ENCODE data around the gene SLC26A11. TPM values are rescaled to one million over a fixed set of nuclear protein-coding genes. Genes with fewer than 3 reads are reported as not detected.

SLC26A11 gene
- total and polyA plus RNA-seq, 5 donors from 2014 or later: 7.7 to 75.9 (median 8.3) TPM

GRCh38 chr17:80221351-80222105 lies 1.3 kb downstream of the SLC26A11 start:
- no peak for DNase-seq
- peak overlapping the region; percentile 85 to 93 (median 88) for H3K4me3 Mint-ChIP-seq
- peak overlapping the region; percentile 77 to 86 (median 78) for H3K27ac Mint-ChIP-seq
- no peaks in the 10 kb centered on the region for H3K9me3 Mint-ChIP-seq
- ATAC-seq (ENCODE audit: low read depth in 2 of 2): no peak
- peaks cover 0 to 65% (median 25%) of the 10 kb centered on the region in 4 donors for H3K4me1 Mint-ChIP-seq
- H3K27ac ChIP-seq (ENCODE audit: insufficient read depth, low read length, poor library complexity, severe bottlenecking): no peak overlapping the region
- no peaks in the 10 kb centered on the region for H3K27me3 ChIP-seq (ENCODE audit: control insufficient read depth, insufficient read depth, low read length)
- H3K4me3 ChIP-seq (ENCODE audit: low read depth, low read length): peak overlapping the region; percentile 26
- H3K36me3 ChIP-seq (ENCODE audit: control insufficient read depth, insufficient read depth, low read length): peaks cover 13% of the 10 kb centered on the region
- peaks cover 19% of the 10 kb centered on the region for H3K36me3 Mint-ChIP-seq
- H3K9me3 ChIP-seq (ENCODE audit: control insufficient read depth in 2 of 2, low read length in 2 of 2): no peaks in the 10 kb centered on the region
- H3K4me1 ChIP-seq (ENCODE audit: control insufficient read depth, insufficient read depth, low read length, poor library complexity, severe bottlenecking): peaks cover 28% of the 10 kb centered on the region
- no peaks in the 10 kb centered on the region for H3K27me3 Mint-ChIP-seq

- peak overlapping the region; percentile 69 to 84 (median 82) for H3K4me3 Mint-ChIP-seq
- peaks cover 8% of the 10 kb centered on the region for H3K36me3 ChIP-seq (ENCODE audit: control insufficient read depth, insufficient read depth, low read length)
- H3K27ac Mint-ChIP-seq: peak overlapping the region in 1 of 3 donors; percentile 14
- no peak for DNase-seq
- H3K9me3 Mint-ChIP-seq: no peaks in the 10 kb centered on the region
- no peaks in the 10 kb centered on the region for H3K9me3 ChIP-seq (ENCODE audit: control insufficient read depth in 2 of 2, low read length in 2 of 2)
- H3K27me3 ChIP-seq (ENCODE audit: control insufficient read depth, insufficient read depth, low read length): no peaks in the 10 kb centered on the region
- no peaks in the 10 kb centered on the region for H3K27me3 Mint-ChIP-seq
- H3K27ac ChIP-seq (ENCODE audit: insufficient read depth, low read length, poor library complexity, severe bottlenecking): no peak overlapping the region
- H3K36me3 Mint-ChIP-seq: peaks cover 12% of the 10 kb centered on the region
- no peak overlapping the region for H3K4me3 ChIP-seq (ENCODE audit: low read depth, low read length)
- peaks cover 28% of the 10 kb centered on the region for H3K4me1 ChIP-seq (ENCODE audit: control insufficient read depth, insufficient read depth, low read length, poor library complexity, severe bottlenecking)
- ATAC-seq (ENCODE audit: low read depth in 2 of 2): no peak
- H3K4me1 Mint-ChIP-seq: peaks cover 0 to 61% (median 24%) of the 10 kb centered on the region in 4 donors
Measured at GRCh38 chr17:80222376-80223141, 2.3 kb downstream of the SLC26A11 start.

GRCh38 chr17:80223142-80223815 lies 3.1 kb downstream of the SLC26A11 start:
- Mint-ChIP-seq H3K27me3 (no peaks in the 10 kb centered on the region), H3K27ac (peak overlapping the region in 1 of 3 donors; percentile 14), H3K9me3 (no peaks in the 10 kb centered on the region), H3K4me1 (peaks cover 0 to 53% (median 19%) of the 10 kb centered on the region in 4 donors), H3K36me3 (peaks cover 11% of the 10 kb centered on the region), H3K4me3 (peak overlapping the region; percentile 69 to 89 (median 82))
- ATAC-seq (ENCODE audit: low read depth in 2 of 2): no peak
- no peaks in the 10 kb centered on the region for H3K9me3 ChIP-seq (ENCODE audit: control insufficient read depth in 2 of 2, low read length in 2 of 2)
- H3K27ac ChIP-seq (ENCODE audit: insufficient read depth, low read length, poor library complexity, severe bottlenecking): no peak overlapping the region
- H3K4me3 ChIP-seq (ENCODE audit: low read depth, low read length): no peak overlapping the region
- no peaks in the 10 kb centered on the region for H3K27me3 ChIP-seq (ENCODE audit: control insufficient read depth, insufficient read depth, low read length)
- H3K36me3 ChIP-seq (ENCODE audit: control insufficient read depth, insufficient read depth, low read length): peaks cover 4% of the 10 kb centered on the region
- H3K4me1 ChIP-seq (ENCODE audit: control insufficient read depth, insufficient read depth, low read length, poor library complexity, severe bottlenecking): peaks cover 21% of the 10 kb centered on the region
- no peak for DNase-seq

- Mint-ChIP-seq H3K4me1 (peaks cover 0 to 46% (median 14%) of the 10 kb centered on the region in 4 donors), H3K27me3 (no peaks in the 10 kb centered on the region), H3K4me3 (peak overlapping the region in 2 of 4 donors; percentile 82 to 89), H3K9me3 (no peaks in the 10 kb centered on the region), H3K36me3 (peaks cover 11% of the 10 kb centered on the region), H3K27ac (peak overlapping the region in 1 of 3 donors; percentile 52)
- Histone ChIP-seq H3K36me3 (ENCODE audit: control insufficient read depth, insufficient read depth, low read length) (peaks cover 8% of the 10 kb centered on the region), H3K9me3 (ENCODE audit: control insufficient read depth in 2 of 2, low read length in 2 of 2) (no peaks in the 10 kb centered on the region), H3K27ac (ENCODE audit: insufficient read depth, low read length, poor library complexity, severe bottlenecking) (no peak overlapping the region), H3K4me3 (ENCODE audit: low read depth, low read length) (no peak overlapping the region), H3K27me3 (ENCODE audit: control insufficient read depth, insufficient read depth, low read length) (no peaks in the 10 kb centered on the region), H3K4me1 (ENCODE audit: control insufficient read depth, insufficient read depth, low read length, poor library complexity, severe bottlenecking) (peaks cover 15% of the 10 kb centered on the region)
- no peak for DNase-seq
- ATAC-seq (ENCODE audit: low read depth in 2 of 2): no peak
Measured at GRCh38 chr17:80223838-80224497, 3.7 kb downstream of the SLC26A11 start.

GRCh38 chr17:80224683-80225082 lies 4.5 kb downstream of the SLC26A11 start:
- Mint-ChIP-seq H3K27me3 (no peaks in the 10 kb centered on the region), H3K9me3 (no peaks in the 10 kb centered on the region), H3K4me3 (no peak overlapping the region), H3K36me3 (peaks cover 7% of the 10 kb centered on the region), H3K27ac (no peak overlapping the region), H3K4me1 (peaks cover 0 to 39% (median 10%) of the 10 kb centered on the region in 4 donors)
- no peak for DNase-seq
- H3K36me3 ChIP-seq (ENCODE audit: control insufficient read depth, insufficient read depth, low read length): peaks cover 8% of the 10 kb centered on the region
- H3K4me1 ChIP-seq (ENCODE audit: control insufficient read depth, insufficient read depth, low read length, poor library complexity, severe bottlenecking): peaks cover 9% of the 10 kb centered on the region
- no peak overlapping the region for H3K4me3 ChIP-seq (ENCODE audit: low read depth, low read length)
- ATAC-seq (ENCODE audit: low read depth in 2 of 2): no peak
- H3K27me3 ChIP-seq (ENCODE audit: control insufficient read depth, insufficient read depth, low read length): no peaks in the 10 kb centered on the region
- no peak overlapping the region for H3K27ac ChIP-seq (ENCODE audit: insufficient read depth, low read length, poor library complexity, severe bottlenecking)
- no peaks in the 10 kb centered on the region for H3K9me3 ChIP-seq (ENCODE audit: control insufficient read depth in 2 of 2, low read length in 2 of 2)

GRCh38 chr17:80225230-80225629 lies 5.0 kb downstream of the SLC26A11 start:
- peak overlapping the region in 1 of 4 donors; percentile 47 for H3K4me3 Mint-ChIP-seq
- peaks cover 0 to 2% (median 0%) of the 10 kb centered on the region in 7 donors for H3K9me3 Mint-ChIP-seq
- ATAC-seq (ENCODE audit: low read depth in 2 of 2) (no peak), DNase-seq (no peak)
- H3K4me3 ChIP-seq (ENCODE audit: low read depth, low read length): no peak overlapping the region
- H3K27me3 ChIP-seq (ENCODE audit: control insufficient read depth, insufficient read depth, low read length): no peaks in the 10 kb centered on the region
- no peaks in the 10 kb centered on the region for H3K27me3 Mint-ChIP-seq
- peaks cover 9% of the 10 kb centered on the region for H3K4me1 ChIP-seq (ENCODE audit: control insufficient read depth, insufficient read depth, low read length, poor library complexity, severe bottlenecking)
- H3K36me3 Mint-ChIP-seq: peaks cover 10% of the 10 kb centered on the region
- H3K9me3 ChIP-seq (ENCODE audit: control insufficient read depth in 2 of 2, low read length in 2 of 2): no peaks in the 10 kb centered on the region
- H3K4me1 Mint-ChIP-seq: peaks cover 0 to 39% (median 10%) of the 10 kb centered on the region in 4 donors
- H3K27ac ChIP-seq (ENCODE audit: insufficient read depth, low read length, poor library complexity, severe bottlenecking): no peak overlapping the region
- peaks cover 9% of the 10 kb centered on the region for H3K36me3 ChIP-seq (ENCODE audit: control insufficient read depth, insufficient read depth, low read length)
- no peak overlapping the region for H3K27ac Mint-ChIP-seq

- H3K27me3 Mint-ChIP-seq: no peaks in the 10 kb centered on the region
- peaks cover 24% of the 10 kb centered on the region for H3K36me3 Mint-ChIP-seq
- H3K4me3 Mint-ChIP-seq: no peak overlapping the region
- DNase-seq: no peak
- H3K9me3 Mint-ChIP-seq: peaks cover 0 to 6% (median 4%) of the 10 kb centered on the region in 7 donors
- Histone ChIP-seq H3K27me3 (ENCODE audit: control insufficient read depth, insufficient read depth, low read length) (no peaks in the 10 kb centered on the region), H3K4me1 (ENCODE audit: control insufficient read depth, insufficient read depth, low read length, poor library complexity, severe bottlenecking) (no peaks in the 10 kb centered on the region), H3K4me3 (ENCODE audit: low read depth, low read length) (no peak overlapping the region), H3K9me3 (ENCODE audit: control insufficient read depth in 2 of 2, low read length in 2 of 2) (peaks cover 2 to 7% of the 10 kb centered on the region in 2 experiments), H3K27ac (ENCODE audit: insufficient read depth, low read length, poor library complexity, severe bottlenecking) (no peak overlapping the region), H3K36me3 (ENCODE audit: control insufficient read depth, insufficient read depth, low read length) (peaks cover 18% of the 10 kb centered on the region)
- H3K4me1 Mint-ChIP-seq: peaks cover 0 to 29% (median 8%) of the 10 kb centered on the region in 4 donors
- H3K27ac Mint-ChIP-seq: no peak overlapping the region
- ATAC-seq (ENCODE audit: low read depth in 2 of 2): no peak
Measured at GRCh38 chr17:80227156-80227555, 6.9 kb downstream of the SLC26A11 start.
